Skin epidermis (tissue), 12 donors: ENCODE data around the gene RAB44.
A peak's percentile ranks its signal among the peaks of the same experiment; 100 is the strongest.

ENCODE experiments used
- H3K27ac ChIP-seq, 21 experiments: fragments of 200-600 bp; sonication (generic) in 11 of 21; one replicate each; pipeline ENCODE4 v1.5.0; 2020; ENCODE audit warnings: mild to moderate bottlenecking in 3 of 21, inconsistent platforms in 2 of 21, moderate library complexity in 2 of 21
- H3K4me3 ChIP-seq, 7 experiments: fragments of 200-600 bp; sonication (generic) in 2 of 7; one replicate each; pipeline ENCODE4 v1.5.0; 2020; ENCODE audit warnings: inconsistent platforms in 2 of 7, mild to moderate bottlenecking in 2 of 7, moderate library complexity in 1 of 7

RAB44 gene

GRCh38 chr6:36758516-36759147 lies 61.0 kb downstream of the RAB44 start:
- Histone ChIP-seq H3K4me3 (no peak overlapping the region), H3K27ac (no peak overlapping the region)

GRCh38 chr6:36759148-36759759 lies 61.6 kb downstream of the RAB44 start:
- H3K27ac ChIP-seq, result no peak overlapping the region
- no peak overlapping the region for H3K4me3 ChIP-seq

- H3K27ac ChIP-seq, result no peak overlapping the region
- H3K4me3 ChIP-seq, result no peak overlapping the region
These were observed 63.2 kb downstream of the RAB44 start for GRCh38 chr6:36760685-36761435.

- Histone ChIP-seq H3K27ac (no peak overlapping the region), H3K4me3 (no peak overlapping the region)
These were observed 64.5 kb downstream of the RAB44 start for GRCh38 chr6:36762123-36762522.

GRCh38 chr6:36765190-36765589 lies 67.6 kb downstream of the RAB44 start:
- Histone ChIP-seq H3K4me3 (no peak overlapping the region), H3K27ac (peak overlapping the region in 1 of 21 experiments; percentile 25)

- Histone ChIP-seq H3K4me3 (no peak overlapping the region), H3K27ac (peak overlapping the region in 2 of 21 experiments; percentile 23 to 25)
These were observed 68.2 kb downstream of the RAB44 start for GRCh38 chr6:36765594-36766398.

GRCh38 chr6:36766399-36766945 lies 68.8 kb downstream of the RAB44 start:
- H3K27ac ChIP-seq, result peak overlapping the region in 1 of 21 experiments; percentile 23
- no peak overlapping the region for H3K4me3 ChIP-seq

- peak overlapping the region in 11 of 21 experiments; percentile 12 to 74 (median 32) for H3K27ac ChIP-seq
- H3K4me3 ChIP-seq, result no peak overlapping the region
These were observed 71.6 kb downstream of the RAB44 start for GRCh38 chr6:36769183-36769675.

- H3K4me3 ChIP-seq, result no peak overlapping the region
- H3K27ac ChIP-seq, result peak overlapping the region in 13 of 21 experiments; percentile 10 to 74 (median 29)
These were observed 72.3 kb downstream of the RAB44 start for GRCh38 chr6:36769676-36770499.

GRCh38 chr6:36771145-36771544 lies 73.5 kb downstream of the RAB44 start:
- no peak overlapping the region for H3K4me3 ChIP-seq
- peak overlapping the region in 1 of 21 experiments; percentile 40 for H3K27ac ChIP-seq

GRCh38 chr6:36772397-36772796 lies 74.8 kb downstream of the RAB44 start:
- no peak overlapping the region for H3K27ac ChIP-seq
- H3K4me3 ChIP-seq, result no peak overlapping the region

- no peak overlapping the region for H3K4me3 ChIP-seq
- H3K27ac ChIP-seq, result no peak overlapping the region
These were observed 76.7 kb downstream of the RAB44 start for GRCh38 chr6:36774331-36774730.

- Histone ChIP-seq H3K27ac (no peak overlapping the region), H3K4me3 (no peak overlapping the region)
These were observed 78.5 kb downstream of the RAB44 start for GRCh38 chr6:36776167-36776566.

GRCh38 chr6:36777801-36778200 lies 80.2 kb downstream of the RAB44 start:
- Histone ChIP-seq H3K4me3 (no peak overlapping the region), H3K27ac (no peak overlapping the region)

- Histone ChIP-seq H3K27ac (no peak overlapping the region), H3K4me3 (no peak overlapping the region)
These were observed 81.6 kb downstream of the RAB44 start for GRCh38 chr6:36779227-36779626.

- no peak overlapping the region for H3K4me3 ChIP-seq
- H3K27ac ChIP-seq, result no peak overlapping the region
These were observed 83.0 kb downstream of the RAB44 start for GRCh38 chr6:36780442-36781177.

GRCh38 chr6:36781669-36782068 lies 84.0 kb downstream of the RAB44 start:
- no peak overlapping the region for H3K4me3 ChIP-seq
- no peak overlapping the region for H3K27ac ChIP-seq
